Colonic mucosa (tissue), 4 donors: Measurements from ENCODE around the gene TNFRSF1B. TPM values are rescaled to one million over a fixed set of nuclear protein-coding genes. Genes with fewer than 3 reads are reported as not detected.

Experiments used
- DNase-seq: peaks from one replicate; pipeline ENCODE4 v3.0.0-alpha.2; 2020
- H3K27ac ChIP-seq: fragments of 200-600 bp; one replicate; pipeline ENCODE4 v1.8.0; 2021
- H3K27me3 ChIP-seq: fragments of 200-600 bp; one replicate; pipeline ENCODE4 v1.8.0; 2021
- H3K36me3 ChIP-seq: fragments of 200-600 bp; one replicate; pipeline ENCODE4 v1.8.0; 2021
- H3K4me1 ChIP-seq: fragments of 200-600 bp; one replicate; pipeline ENCODE4 v1.8.0; 2021; ENCODE audit warnings: mild to moderate bottlenecking
- H3K4me3 ChIP-seq: fragments of 200-600 bp; one replicate; pipeline ENCODE4 v1.8.0; 2021
- H3K9ac ChIP-seq, 2 donors: one replicate each; pipeline ENCODE4 v1.7.0; 2013; ENCODE audit warnings: control low read depth in 2 of 2, low read depth in 2 of 2, low read length in 2 of 2
- H3K9me3 ChIP-seq: fragments of 200-600 bp; one replicate; pipeline ENCODE4 v1.8.0; 2021
- CTCF ChIP-seq: fragments of 200-600 bp; IDR thresholded peaks from one replicate; pipeline ENCODE4 v1.8.0; 2022; ENCODE audit warnings: antibody characterized with exemption, mild to moderate bottlenecking
- intact Hi-C: fragments of 100-400 bp; cut with DNase I; formaldehyde crosslinking; loops from one replicate; pipeline ENCODE4 v1.14.1; 2022
- total RNA-seq, 2 donors: library from RNA; stranded (reverse); fragmentation: NEBNext Ultra II Directional in 1 of 2; extraction: Animal tissue kit (Norgen Biotek cat#: 25700) in 1 of 2; gene quantifications; one replicate each; pipeline ENCODE4 v1.2.1, GENCODE V29; 2021
- donor health status: healthy.
- donor health status: DM: no; HTN: no; CAD: no.
- donor health status: DM: no; HTN: no; CAD: no.

The TNFRSF1B gene
- total RNA-seq, 2 donors from 2014 or later: 27.2 to 28.1 TPM

GRCh38 chr1:12138196-12139168 is 28.3 kb upstream of the TNFRSF1B start:
- Histone ChIP-seq H3K4me3 (no peak overlapping the region), H3K4me1 (peaks cover 8% of the 10 kb centered on the region), H3K9ac (no peak overlapping the region), H3K27me3 (no peaks in the 10 kb centered on the region), H3K9me3 (no peaks in the 10 kb centered on the region), H3K27ac (no peak overlapping the region), H3K36me3 (no peaks in the 10 kb centered on the region)
- intact Hi-C loops: no loop called here
- no peak for DNase-seq
- TF ChIP-seq CTCF: no peak

- H3K4me1 ChIP-seq: peaks cover 21% of the 10 kb centered on the region
- intact Hi-C loops: no loop called here
- no peak for DNase-seq
Measured at GRCh38 chr1:12140016-12140415, 26.8 kb upstream of the TNFRSF1B start.

GRCh38 chr1:12140515-12141162 is 26.2 kb upstream of the TNFRSF1B start:
- no peak for TF ChIP-seq CTCF
- Histone ChIP-seq H3K27me3 (no peaks in the 10 kb centered on the region), H3K4me3 (no peak overlapping the region), H3K4me1 (peaks cover 21% of the 10 kb centered on the region), H3K9ac (no peak overlapping the region), H3K9me3 (no peaks in the 10 kb centered on the region), H3K36me3 (no peaks in the 10 kb centered on the region), H3K27ac (no peak overlapping the region)
- intact Hi-C loops: no loop called here
- DNase-seq: no peak

More at GRCh38 chr1:12140016-12140415, 26.8 kb upstream of the TNFRSF1B start:
- no peaks in the 10 kb centered on the region for H3K27me3 ChIP-seq
- H3K9me3 ChIP-seq: no peaks in the 10 kb centered on the region
- no peaks in the 10 kb centered on the region for H3K36me3 ChIP-seq
- H3K9ac ChIP-seq: no peak overlapping the region
- H3K4me3 ChIP-seq: no peak overlapping the region
- no peak for TF ChIP-seq CTCF
- no peak overlapping the region for H3K27ac ChIP-seq

- Histone ChIP-seq H3K36me3 (no peaks in the 10 kb centered on the region), H3K9me3 (no peaks in the 10 kb centered on the region), H3K4me3 (no peak overlapping the region), H3K4me1 (peaks cover 21% of the 10 kb centered on the region), H3K27me3 (no peaks in the 10 kb centered on the region), H3K9ac (no peak overlapping the region), H3K27ac (no peak overlapping the region)
- DNase-seq: no peak
- TF ChIP-seq CTCF: no peak
- intact Hi-C loops: no loop called here
Measured at GRCh38 chr1:12141163-12141850, 25.5 kb upstream of the TNFRSF1B start.

- peaks cover 21% of the 10 kb centered on the region for H3K4me1 ChIP-seq
Measured at GRCh38 chr1:12142141-12142823, 24.5 kb upstream of the TNFRSF1B start.

More at GRCh38 chr1:12142141-12142823, 24.5 kb upstream of the TNFRSF1B start:
- H3K27ac ChIP-seq: no peak overlapping the region
- H3K9ac ChIP-seq: no peak overlapping the region
- intact Hi-C loops: no loop called here
- DNase-seq: no peak
- no peaks in the 10 kb centered on the region for H3K9me3 ChIP-seq
- no peaks in the 10 kb centered on the region for H3K36me3 ChIP-seq
- H3K27me3 ChIP-seq: no peaks in the 10 kb centered on the region
- no peak for TF ChIP-seq CTCF
- H3K4me3 ChIP-seq: no peak overlapping the region
